Mucosa of descending colon (tissue), 3 donors: Measurements from ENCODE around the gene SNRNP70. TPM values are rescaled to one million over a fixed set of nuclear protein-coding genes. Genes with fewer than 3 reads are reported as not detected.

Experiments
- ATAC-seq: fragments of 200-7000 bp; cut with Tn5 transposase; one replicate; pipeline ENCODE4 v1.9.1; 2020; ENCODE audit warnings: mild to moderate bottlenecking, moderate library complexity
- DNase-seq, 3 donors: peaks; one replicate each; pipeline ENCODE4 v3.0.0-alpha.2; 2020
- H3K36me3 ChIP-seq: fragments of 200-600 bp; one replicate; pipeline ENCODE4 v1.8.0; 2021; ENCODE audit warnings: low read depth, mild to moderate bottlenecking
- H3K4me1 ChIP-seq: fragments of 200-600 bp; one replicate; pipeline ENCODE4 v1.8.0; 2021; ENCODE audit warnings: low read depth, mild to moderate bottlenecking
- H3K4me3 ChIP-seq: fragments of 200-600 bp; one replicate; pipeline ENCODE4 v1.8.0; 2021; ENCODE audit warnings: mild to moderate bottlenecking
- H3K9me3 ChIP-seq: fragments of 200-600 bp; one replicate; pipeline ENCODE4 v1.8.0; 2021; ENCODE audit warnings: mild to moderate bottlenecking
- CTCF ChIP-seq: fragments of 200-600 bp; IDR thresholded peaks from one replicate; pipeline ENCODE4 v1.8.0; 2022; ENCODE audit warnings: antibody characterized with exemption, mild to moderate bottlenecking
- intact Hi-C, 2 donors: fragments of 100-400 bp; cut with DNase I in 1 of 2; cut with micrococcal nuclease in 1 of 2; formaldehyde crosslinking; loops; one replicate each; pipeline versions ENCODE4 v1.11.0 to v1.11.1; 2022; cut with DNase I, micrococcal nuclease
- total RNA-seq, 3 donors: library from RNA; stranded (reverse); fragmentation: NEBNext Ultra II Directional in 2 of 3; extraction: Animal tissue kit (Norgen Biotek cat#: 25700) in 2 of 3; gene quantifications; one replicate each; pipeline versions ENCODE4 v1.2.1 to v1.2.4, GENCODE V29; 2021 to 2023
- donor health status: DM: no; HTN: no; CAD: no; lungs with moderate emphysema.
- donor health status: DM: no; HTN: no; CAD: no.
- donor health status: DM: no; HTN: yes; CAD: no.

Gene SNRNP70
- total RNA-seq, 3 donors from 2014 or later: 136 to 257 (median 200) TPM

- Histone ChIP-seq H3K4me1 (no peaks in the 10 kb centered on the region), H3K36me3 (peaks cover 5% of the 10 kb centered on the region), H3K4me3 (no peak overlapping the region), H3K9me3 (no peaks in the 10 kb centered on the region)
- no peak for DNase-seq
- no peak for TF ChIP-seq CTCF
- intact Hi-C loops: no loop called here
- ATAC-seq: no peak
Observed at GRCh38 chr19:49080392-49080791, 4.9 kb upstream of the SNRNP70 start.

- ATAC-seq (no peak), DNase-seq (no peak)
- no peak overlapping the region for H3K4me3 ChIP-seq
- intact Hi-C loops: no loop called here
- peaks cover 2% of the 10 kb centered on the region for H3K4me1 ChIP-seq
- H3K36me3 ChIP-seq: peaks cover 5% of the 10 kb centered on the region
- H3K9me3 ChIP-seq: no peaks in the 10 kb centered on the region
- no peak for TF ChIP-seq CTCF
Observed at GRCh38 chr19:49081273-49081672, 4.0 kb upstream of the SNRNP70 start.

GRCh38 chr19:49084206-49085019 lies 838 bp upstream of the SNRNP70 start:
- Histone ChIP-seq H3K36me3 (peaks cover 5% of the 10 kb centered on the region), H3K4me3 (no peak overlapping the region), H3K4me1 (peaks cover 17% of the 10 kb centered on the region), H3K9me3 (no peaks in the 10 kb centered on the region)
- peak in 2 of 3 donors; percentile 38 to 50 for DNase-seq
- intact Hi-C loops: no loop called here
- TF ChIP-seq CTCF: no peak
- no peak for ATAC-seq

GRCh38 chr19:49085868-49086232 lies 599 bp downstream of the SNRNP70 start:
- H3K4me3 ChIP-seq: peak overlapping the region; percentile 76
- DNase-seq (no peak), ATAC-seq (no peak)
- H3K9me3 ChIP-seq: no peaks in the 10 kb centered on the region
- TF ChIP-seq CTCF: no peak
- H3K36me3 ChIP-seq: peaks cover 5% of the 10 kb centered on the region
- H3K4me1 ChIP-seq: peaks cover 17% of the 10 kb centered on the region
- intact Hi-C loops: no loop called here

GRCh38 chr19:49086296-49086695 lies 1.0 kb downstream of the SNRNP70 start:
- TF ChIP-seq CTCF: no peak

More at GRCh38 chr19:49086296-49086695, 1.0 kb downstream of the SNRNP70 start:
- DNase-seq (no peak), ATAC-seq (no peak)
- intact Hi-C loops: no loop called here
- Histone ChIP-seq H3K36me3 (peaks cover 5% of the 10 kb centered on the region), H3K4me3 (peak overlapping the region; percentile 76), H3K4me1 (peaks cover 17% of the 10 kb centered on the region), H3K9me3 (no peaks in the 10 kb centered on the region)
